Measurements from ENCODE around the gene SHISA3. TPM values are rescaled to one million over a fixed set of nuclear protein-coding genes. Genes with fewer than 3 reads are reported as not detected.

Gene SHISA3
- total and polyA plus RNA-seq, 2 of the 13 experiments (the other 11 are each of a cell fraction or from before 2014, with no cell fraction given) = not detected

DNA sequence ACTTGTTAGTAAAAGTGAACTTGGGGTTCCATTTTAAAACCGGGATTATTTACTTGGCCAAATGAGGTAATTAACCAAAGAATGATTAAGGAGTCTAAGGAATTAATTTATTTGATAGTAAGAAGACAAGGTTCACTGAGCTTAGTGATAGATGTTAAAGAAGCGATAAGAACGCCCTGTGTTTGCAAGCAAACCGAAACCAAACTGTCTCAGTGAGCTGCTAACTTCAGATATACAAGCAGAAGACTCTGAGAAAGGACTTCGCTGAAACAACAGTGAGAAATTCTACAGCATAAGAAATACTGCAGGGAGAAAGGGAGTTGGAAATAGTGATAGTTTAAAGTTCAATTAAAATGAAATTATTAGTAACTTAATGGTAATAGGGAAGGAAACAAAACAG lies 37.6 kb upstream of the SHISA3 start:
- H3K4me3 ChIP-seq (replicated peaks in 1 of 3; ENCODE audit: insufficient read depth in 1 of 3, low read depth in 2 of 3, low read length in 3 of 3) = no peak overlapping the region
- ATAC-seq = no peak
- POLR2A ChIA-PET = no interaction called here

More for the DNA sequence above, 37.6 kb upstream of the SHISA3 start:
- Histone ChIP-seq H3K36me3 (replicated peaks in 1 of 2; ENCODE audit: control insufficient read depth in 1 of 2, insufficient read depth in 2 of 2, low read length in 2 of 2) (no peaks in the 10 kb centered on the region), H3K9me3 (ENCODE audit: low read length) (no peaks in the 10 kb centered on the region), H3K9ac (ENCODE audit: insufficient read depth, low read depth, low read length) (no peak overlapping the region), H4K20me1 (ENCODE audit: insufficient read depth, low read length) (no peaks in the 10 kb centered on the region), H3K27me3 (ENCODE audit: control insufficient read depth in 1 of 2, insufficient read depth in 2 of 2, low read length in 2 of 2) (no peaks in the 10 kb centered on the region), H3K27ac (ENCODE audit: extremely low read length, insufficient read depth, low read length) (no peak overlapping the region), H2AFZ (ENCODE audit: low read length) (no peak overlapping the region), H3K4me1 (ENCODE audit: insufficient read depth, low read length) (no peaks in the 10 kb centered on the region), H3K4me2 (ENCODE audit: low read depth, low read length) (no peak overlapping the region), H3K79me2 (ENCODE audit: insufficient read depth, low read length) (no peaks in the 10 kb centered on the region)
- TF ChIP-seq, protein P1, sequence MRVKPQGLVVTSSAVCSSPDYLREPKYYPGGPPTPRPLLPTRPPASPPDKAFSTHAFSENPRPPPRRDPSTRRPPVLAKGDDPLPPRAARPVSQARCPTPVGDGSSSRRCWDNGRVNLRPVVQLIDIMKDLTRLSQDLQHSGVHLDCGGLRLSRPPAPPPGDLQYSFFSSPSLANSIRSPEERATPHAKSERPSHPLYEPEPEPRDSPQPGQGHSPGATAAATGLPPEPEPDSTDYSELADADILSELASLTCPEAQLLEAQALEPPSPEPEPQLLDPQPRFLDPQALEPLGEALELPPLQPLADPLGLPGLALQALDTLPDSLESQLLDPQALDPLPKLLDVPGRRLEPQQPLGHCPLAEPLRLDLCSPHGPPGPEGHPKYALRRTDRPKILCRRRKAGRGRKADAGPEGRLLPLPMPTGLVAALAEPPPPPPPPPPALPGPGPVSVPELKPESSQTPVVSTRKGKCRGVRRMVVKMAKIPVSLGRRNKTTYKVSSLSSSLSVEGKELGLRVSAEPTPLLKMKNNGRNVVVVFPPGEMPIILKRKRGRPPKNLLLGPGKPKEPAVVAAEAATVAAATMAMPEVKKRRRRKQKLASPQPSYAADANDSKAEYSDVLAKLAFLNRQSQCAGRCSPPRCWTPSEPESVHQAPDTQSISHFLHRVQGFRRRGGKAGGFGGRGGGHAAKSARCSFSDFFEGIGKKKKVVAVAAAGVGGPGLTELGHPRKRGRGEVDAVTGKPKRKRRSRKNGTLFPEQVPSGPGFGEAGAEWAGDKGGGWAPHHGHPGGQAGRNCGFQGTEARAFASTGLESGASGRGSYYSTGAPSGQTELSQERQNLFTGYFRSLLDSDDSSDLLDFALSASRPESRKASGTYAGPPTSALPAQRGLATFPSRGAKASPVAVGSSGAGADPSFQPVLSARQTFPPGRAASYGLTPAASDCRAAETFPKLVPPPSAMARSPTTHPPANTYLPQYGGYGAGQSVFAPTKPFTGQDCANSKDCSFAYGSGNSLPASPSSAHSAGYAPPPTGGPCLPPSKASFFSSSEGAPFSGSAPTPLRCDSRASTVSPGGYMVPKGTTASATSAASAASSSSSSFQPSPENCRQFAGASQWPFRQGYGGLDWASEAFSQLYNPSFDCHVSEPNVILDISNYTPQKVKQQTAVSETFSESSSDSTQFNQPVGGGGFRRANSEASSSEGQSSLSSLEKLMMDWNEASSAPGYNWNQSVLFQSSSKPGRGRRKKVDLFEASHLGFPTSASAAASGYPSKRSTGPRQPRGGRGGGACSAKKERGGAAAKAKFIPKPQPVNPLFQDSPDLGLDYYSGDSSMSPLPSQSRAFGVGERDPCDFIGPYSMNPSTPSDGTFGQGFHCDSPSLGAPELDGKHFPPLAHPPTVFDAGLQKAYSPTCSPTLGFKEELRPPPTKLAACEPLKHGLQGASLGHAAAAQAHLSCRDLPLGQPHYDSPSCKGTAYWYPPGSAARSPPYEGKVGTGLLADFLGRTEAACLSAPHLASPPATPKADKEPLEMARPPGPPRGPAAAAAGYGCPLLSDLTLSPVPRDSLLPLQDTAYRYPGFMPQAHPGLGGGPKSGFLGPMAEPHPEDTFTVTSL (CRISPR knock-in tag; IDR thresholded peaks at IDR 0.05; ENCODE audit: borderline replicate concordance) = no peak
- TF ChIP-seq ATM (IDR thresholded peaks at IDR 0.05; ENCODE audit: borderline replicate concordance) (no peak), ZNF589 (CRISPR knock-in tag; conservative IDR thresholded peaks at IDR 0.05) (no peak), PHF21A (CRISPR knock-in tag; IDR thresholded peaks at IDR 0.05) (no peak), KLF13 (CRISPR knock-in tag; IDR thresholded peaks at IDR 0.05) (no peak), POLR2A (IDR thresholded peaks at IDR 0.05; ENCODE audit: insufficient read depth in 1 of 2, low read depth in 2 of 2, low read length in 2 of 2) (no peak), ZMYM3 (CRISPR knock-in tag; IDR thresholded peaks at IDR 0.05) (no peak), KAT2B (IDR thresholded peaks at IDR 0.05; ENCODE audit: borderline replicate concordance, low read depth, low read length) (no peak), NFE2L1 (CRISPR knock-in tag; IDR thresholded peaks at IDR 0.05; ENCODE audit: borderline replicate concordance) (no peak), ZNF253 (CRISPR knock-in tag; IDR thresholded peaks at IDR 0.05; ENCODE audit: borderline replicate concordance) (no peak), ZNF354B (CRISPR knock-in tag; IDR thresholded peaks at IDR 0.05) (no peak), ZNF883 (CRISPR knock-in tag; IDR thresholded peaks at IDR 0.05; ENCODE audit: not compliant biosample characterization) (no peak), SETDB1 (CRISPR knock-in tag; IDR thresholded peaks at IDR 0.05; ENCODE audit: borderline replicate concordance) (no peak), HNF4A (CRISPR knock-in tag; IDR thresholded peaks at IDR 0.05) (no peak)
- TF ChIP-seq, protein P2, sequence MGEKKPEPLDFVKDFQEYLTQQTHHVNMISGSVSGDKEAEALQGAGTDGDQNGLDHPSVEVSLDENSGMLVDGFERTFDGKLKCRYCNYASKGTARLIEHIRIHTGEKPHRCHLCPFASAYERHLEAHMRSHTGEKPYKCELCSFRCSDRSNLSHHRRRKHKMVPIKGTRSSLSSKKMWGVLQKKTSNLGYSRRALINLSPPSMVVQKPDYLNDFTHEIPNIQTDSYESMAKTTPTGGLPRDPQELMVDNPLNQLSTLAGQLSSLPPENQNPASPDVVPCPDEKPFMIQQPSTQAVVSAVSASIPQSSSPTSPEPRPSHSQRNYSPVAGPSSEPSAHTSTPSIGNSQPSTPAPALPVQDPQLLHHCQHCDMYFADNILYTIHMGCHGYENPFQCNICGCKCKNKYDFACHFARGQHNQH (CRISPR knock-in tag; IDR thresholded peaks at IDR 0.05) = no peak
- in situ Hi-C loops (cut with HindIII; ENCODE audit: extremely low pct_ligation_motif_present, low pct_unique_long_range_greater_than_20kb) (no loop called here), intact Hi-C loops (cut with micrococcal nuclease; ENCODE audit: unreplicated experiment) (no loop called here)
- FAIRE-seq = no peak
- 2% methylated on average over 5 of the region's 5 CpGs for WGBS (ENCODE audit: low lambda C conversion rate)
- DNase-seq (ENCODE audit: low spot score) = no peak
- BruUV-seq (replicated peaks) = no TSS peak
- CTCF ChIA-PET (ENCODE audit: low intra/inter-chr PET ratio, low total read pairs) = no interaction called here

Data from HepG2 (cell line).